GM06990 (cell line): ENCODE measurements around the gene TMEM198.

ENCODE experiments used
- DNase-seq: peaks from one replicate; pipeline ENCODE4 v3.0.0-alpha.2; 2011; ENCODE audit not compliant: insufficient read length; ENCODE audit errors: extremely low read depth
- H3K27me3 ChIP-seq: replicated peaks from 2 replicates; pipeline ENCODE4 v1.6.0; 2011; ENCODE audit warnings: low read length; ENCODE audit not compliant: control insufficient read depth, insufficient read depth
- H3K36me3 ChIP-seq: 2 replicates; pipeline ENCODE4 v1.5.1; 2011; ENCODE audit warnings: low read length; ENCODE audit not compliant: control insufficient read depth, insufficient read depth
- H3K4me3 ChIP-seq: replicated peaks from 2 replicates; pipeline ENCODE4 v1.5.1; 2011; ENCODE audit warnings: low read depth, mild to moderate bottlenecking, control low read depth, low read length
- CTCF ChIP-seq: IDR thresholded peaks from 2 replicates; pipeline ENCODE4 v1.5.1; 2011; ENCODE audit warnings: low read length, control low read depth, mild to moderate bottlenecking, inconsistent platforms; ENCODE audit not compliant: insufficient read depth, poor library complexity, severe bottlenecking

Gene TMEM198

GRCh38 chr2:219511547-219512325, 32.1 kb upstream of the TMEM198 start:
- DNase-seq = no peak
- peaks cover 4% of the 10 kb centered on the region for H3K27me3 ChIP-seq

GRCh38 chr2:219512524-219513216, 31.2 kb upstream of the TMEM198 start:
- H3K4me3 ChIP-seq = no peak overlapping the region
- H3K27me3 ChIP-seq = peaks cover 4% of the 10 kb centered on the region
- DNase-seq = no peak
- no peak for TF ChIP-seq CTCF
- H3K36me3 ChIP-seq = peaks cover 2% of the 10 kb centered on the region; the same call in 1 of the 2 replicates

More at GRCh38 chr2:219511547-219512325, 32.1 kb upstream of the TMEM198 start:
- Histone ChIP-seq H3K36me3 (peaks cover 4% of the 10 kb centered on the region; the same call in 1 of the 2 replicates), H3K4me3 (no peak overlapping the region)
- TF ChIP-seq CTCF = no peak

GRCh38 chr2:219513787-219514186, 30.0 kb upstream of the TMEM198 start:
- Histone ChIP-seq H3K36me3 (no peaks in the 10 kb centered on the region), H3K27me3 (peaks cover 4% of the 10 kb centered on the region), H3K4me3 (no peak overlapping the region)
- no peak for TF ChIP-seq CTCF
- DNase-seq = no peak

- Histone ChIP-seq H3K36me3 (no peaks in the 10 kb centered on the region), H3K27me3 (peaks cover 4% of the 10 kb centered on the region), H3K4me3 (no peak within 1 kb of the TSS)
- TF ChIP-seq CTCF = no peak
- DNase-seq = no peak
Measured at GRCh38 chr2:219514196-219514761, 29.5 kb upstream of the TMEM198 start, which contains the start of gene ASIC4. ASIC4 (plus strand) TSS chr2:219514482; CDS start chr2:219514725, 243 bp downstream.

- H3K36me3 ChIP-seq = no peaks in the 10 kb centered on the region
- TF ChIP-seq CTCF = no peak
- peaks cover 4% of the 10 kb centered on the region for H3K27me3 ChIP-seq
- no peak for DNase-seq
- no peak overlapping the region for H3K4me3 ChIP-seq
Measured at GRCh38 chr2:219514836-219515235, 29.0 kb upstream of the TMEM198 start.
